PC-3 (cell line): ENCODE measurements around the gene PCBD1. TPM values are rescaled to one million over a fixed set of nuclear protein-coding genes. Genes with fewer than 3 reads are reported as not detected.

Experiments
- ATAC-seq: fragments of 200-7000 bp; cut with Tn5 transposase; 2 replicates; pipeline ENCODE4 v1.9.1; 2020; ENCODE audit warnings: mild to moderate bottlenecking, moderate library complexity
- BruUV-seq: library from RNA; stranded (reverse); fragments of 400-500 nt; replicated peaks from 2 replicates; lab custom pipeline; 2021; lab: Mats Ljungman, UMichigan
- CTCF ChIA-PET: fragments of 300-600 bp; sonication (Branson Sonifier 250); formaldehyde crosslinking; loops from one replicate; lab custom pipeline; 2022; ENCODE audit warnings: antibody characterized with exemption; lab: Charles Lee
- POLR2A ChIA-PET: fragments of 300-600 bp; sonication (Branson Sonifier 250); formaldehyde crosslinking; loops from one replicate; lab custom pipeline; 2022; ENCODE audit warnings: antibody characterized with exemption; ENCODE audit not compliant: unreplicated experiment; lab: Charles Lee
- DNase-seq: peaks from one replicate; pipeline ENCODE4 v3.0.0-alpha.2; 2015
- H2AFZ ChIP-seq: fragments of 300-600 bp; sonication (generic); 2 replicates; pipeline ENCODE4 v1.6.0; 2016; ENCODE audit warnings: antibody characterized with exemption, low read length
- H3F3A ChIP-seq: fragments of 300-600 bp; sonication (generic); one replicate; pipeline ENCODE4 v1.6.0; 2017; ENCODE audit warnings: antibody characterized with exemption, low read length, control low read depth, mild to moderate bottlenecking; ENCODE audit not compliant: unreplicated experiment
- H3K27ac ChIP-seq: fragments of 300-600 bp; sonication (generic); 2 replicates; pipeline ENCODE4 v1.5.1; 2016; ENCODE audit warnings: mild to moderate bottlenecking, low read length
- H3K27me3 ChIP-seq: fragments of 300-600 bp; sonication (generic); 2 replicates; pipeline ENCODE4 v1.6.1; 2016; ENCODE audit warnings: low read length, mixed read lengths
- H3K36me3 ChIP-seq: fragments of 300-600 bp; sonication (generic); 2 replicates; pipeline ENCODE4 v1.6.1; 2016; ENCODE audit warnings: low read depth, mixed run types, low read length, mixed read lengths
- H3K4me1 ChIP-seq: fragments of 300-600 bp; sonication (generic); 2 replicates; pipeline ENCODE4 v1.5.1; 2016; ENCODE audit warnings: low read length; ENCODE audit not compliant: insufficient read depth
- H3K4me2 ChIP-seq: fragments of 300-600 bp; sonication (generic); 2 replicates; pipeline ENCODE4 v1.6.0; 2016; ENCODE audit warnings: low read length
- H3K4me3 ChIP-seq: fragments of 300-600 bp; sonication (generic); 2 replicates; pipeline ENCODE4 v1.5.1; 2016; ENCODE audit warnings: mild to moderate bottlenecking, low read length, mixed read lengths
- H3K79me2 ChIP-seq: fragments of 300-600 bp; sonication (generic); 2 replicates; pipeline ENCODE4 v1.6.1; 2017; ENCODE audit warnings: low read length, mixed read lengths
- H3K9ac ChIP-seq: fragments of 300-600 bp; sonication (generic); 2 replicates; pipeline ENCODE4 v1.6.0; 2016; ENCODE audit warnings: mild to moderate bottlenecking, low read length
- H3K9me2 ChIP-seq: fragments of 300-600 bp; sonication (generic); replicated peaks from 2 replicates; pipeline ENCODE4 v1.6.1; 2016; ENCODE audit warnings: mixed run types, low read length, mixed read lengths
- H3K9me3 ChIP-seq: fragments of 300-600 bp; sonication (generic); 2 replicates; pipeline ENCODE4 v1.6.1; 2016; ENCODE audit warnings: low read length, mixed read lengths
- H4K20me1 ChIP-seq: fragments of 300-600 bp; sonication (generic); 2 replicates; pipeline ENCODE4 v1.6.1; 2016; ENCODE audit warnings: low read length, mixed read lengths
- EZH2 ChIP-seq: fragments of 300-600 bp; sonication (generic); IDR thresholded peaks from one replicate; pipeline ENCODE4 v1.6.1; 2017; ENCODE audit warnings: antibody characterized with exemption, mild to moderate bottlenecking, low read length; ENCODE audit not compliant: unreplicated experiment
- EZH2phosphoT487 ChIP-seq: fragments of 300-600 bp; sonication (generic); IDR thresholded peaks from 2 replicates; pipeline ENCODE4 v1.6.1; 2018; ENCODE audit warnings: mild to moderate bottlenecking, antibody characterized with exemption, low read length, borderline replicate concordance
- intact Hi-C: fragments of 100-400 bp; cut with micrococcal nuclease; formaldehyde crosslinking; loops from 2 replicates; pipeline ENCODE4 v1.9.0; 2023
- total RNA-seq: library from RNA; depleted of rRNA; stranded (reverse); fragments of >200 nt; gene quantifications from 2 replicates; pipeline ENCODE4 v1.2.3, GENCODE V29; 2014
- TF ChIP-seq, protein P1 (sequence below): fragments of 300-600 bp; sonication (generic); conservative IDR thresholded peaks from 2 replicates; pipeline ENCODE4 v1.5.1; 2017; ENCODE audit warnings: antibody characterized with exemption, low read depth, mild to moderate bottlenecking, low read length

PCBD1 gene
- total RNA-seq, 1 experiment from 2014 or later, result 283 TPM

DNA sequence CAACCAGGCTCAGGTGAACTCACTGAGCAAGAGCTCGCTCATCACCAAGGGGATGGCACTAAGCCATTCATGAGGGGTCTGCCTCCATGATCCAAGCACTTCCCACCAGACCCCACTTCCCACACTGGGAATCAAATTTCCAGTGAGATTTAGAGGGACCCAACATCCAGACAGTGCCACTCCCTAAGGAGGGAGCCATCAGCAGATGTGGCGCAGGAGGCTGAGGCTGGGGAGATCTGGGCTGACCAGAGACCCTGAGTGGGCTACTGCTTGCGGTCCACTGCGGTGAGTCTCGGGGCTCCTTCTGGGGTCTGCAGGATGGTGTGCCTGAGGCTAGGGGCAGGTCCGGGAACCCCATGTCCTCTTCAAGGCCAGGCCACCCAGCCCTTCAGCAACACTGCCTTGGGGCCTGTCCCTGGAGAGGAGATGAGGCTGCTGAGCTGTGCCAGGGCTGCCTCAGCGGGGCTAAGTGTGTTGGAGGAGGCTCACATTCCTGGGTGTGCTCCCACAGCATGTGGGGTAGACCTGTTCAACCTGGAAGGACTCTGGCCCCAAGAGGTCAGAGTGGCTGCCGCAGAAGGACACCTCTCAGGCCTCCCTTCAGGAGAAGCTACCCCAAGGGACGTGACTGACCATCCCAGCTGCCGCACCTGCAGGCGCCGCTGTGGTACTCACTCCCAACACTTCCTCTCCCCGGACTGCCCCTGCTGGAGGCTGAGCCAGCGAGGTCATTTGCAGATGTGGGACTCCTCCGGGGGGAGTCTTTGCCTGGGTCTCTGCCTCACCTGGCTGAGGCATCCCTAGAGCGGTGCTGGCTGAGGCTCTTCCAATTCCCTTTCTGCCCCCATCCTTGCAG is 22.3 kb upstream of the PCBD1 start:
- TF ChIP-seq EZH2phosphoT487 (no peak), EZH2 (no peak)
- TF ChIP-seq, protein P1, sequence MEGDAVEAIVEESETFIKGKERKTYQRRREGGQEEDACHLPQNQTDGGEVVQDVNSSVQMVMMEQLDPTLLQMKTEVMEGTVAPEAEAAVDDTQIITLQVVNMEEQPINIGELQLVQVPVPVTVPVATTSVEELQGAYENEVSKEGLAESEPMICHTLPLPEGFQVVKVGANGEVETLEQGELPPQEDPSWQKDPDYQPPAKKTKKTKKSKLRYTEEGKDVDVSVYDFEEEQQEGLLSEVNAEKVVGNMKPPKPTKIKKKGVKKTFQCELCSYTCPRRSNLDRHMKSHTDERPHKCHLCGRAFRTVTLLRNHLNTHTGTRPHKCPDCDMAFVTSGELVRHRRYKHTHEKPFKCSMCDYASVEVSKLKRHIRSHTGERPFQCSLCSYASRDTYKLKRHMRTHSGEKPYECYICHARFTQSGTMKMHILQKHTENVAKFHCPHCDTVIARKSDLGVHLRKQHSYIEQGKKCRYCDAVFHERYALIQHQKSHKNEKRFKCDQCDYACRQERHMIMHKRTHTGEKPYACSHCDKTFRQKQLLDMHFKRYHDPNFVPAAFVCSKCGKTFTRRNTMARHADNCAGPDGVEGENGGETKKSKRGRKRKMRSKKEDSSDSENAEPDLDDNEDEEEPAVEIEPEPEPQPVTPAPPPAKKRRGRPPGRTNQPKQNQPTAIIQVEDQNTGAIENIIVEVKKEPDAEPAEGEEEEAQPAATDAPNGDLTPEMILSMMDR, result no peak
- ATAC-seq, result no peak
- ChIA-PET POLR2A (no interaction called here), CTCF (no interaction called here)
- Histone ChIP-seq H4K20me1 (no peaks in the 10 kb centered on the region), H3K27me3 (peaks cover 17% of the 10 kb centered on the region), H3K9me3 (no peaks in the 10 kb centered on the region), H3K9ac (no peak overlapping the region), H3K27ac (no peak overlapping the region), H3K9me2 (no peaks in the 10 kb centered on the region), H3F3A (no peaks in the 10 kb centered on the region), H3K36me3 (no peaks in the 10 kb centered on the region), H3K4me2 (no peak overlapping the region), H3K79me2 (no peaks in the 10 kb centered on the region), H3K4me1 (no peaks in the 10 kb centered on the region), H3K4me3 (no peak overlapping the region), H2AFZ (no peak overlapping the region)
- intact Hi-C loops, result no loop called here
- BruUV-seq, result no TSS peak
- DNase-seq, result no peak

DNA sequence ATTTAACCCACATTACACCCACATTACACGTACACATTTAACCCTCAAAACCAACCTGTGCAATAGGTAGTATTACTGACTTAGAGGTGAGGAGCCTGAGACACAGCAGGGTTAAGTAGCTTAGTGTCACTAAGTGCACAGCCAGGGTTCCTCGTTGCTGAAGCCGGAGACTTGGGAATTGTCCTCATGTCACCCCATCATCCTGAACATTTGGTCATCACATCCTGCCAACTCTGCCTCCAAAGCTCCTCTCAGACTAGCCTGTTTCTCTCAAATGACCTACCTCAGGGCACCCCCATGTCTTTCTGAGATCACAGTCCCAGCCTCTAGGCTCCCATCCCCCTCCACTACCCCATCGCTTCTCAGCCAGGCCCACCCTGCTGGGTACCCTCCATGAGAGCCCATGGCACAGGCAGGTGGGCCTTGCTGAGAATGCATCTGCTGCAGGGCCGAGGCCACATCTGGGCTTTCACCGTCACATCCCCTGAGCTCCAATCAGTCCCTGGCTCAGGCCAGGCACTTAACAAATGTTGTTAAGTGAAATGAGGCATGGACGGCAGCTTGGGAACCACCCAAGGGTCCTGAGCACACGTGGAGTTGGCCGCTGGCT is 21.1 kb upstream of the PCBD1 start:
- intact Hi-C loops, result no loop called here
- ATAC-seq (no peak), DNase-seq (no peak)
- Histone ChIP-seq H3K9ac (no peak overlapping the region), H3F3A (no peaks in the 10 kb centered on the region), H3K9me2 (no peaks in the 10 kb centered on the region), H3K27me3 (peaks cover 12% of the 10 kb centered on the region), H3K4me1 (no peaks in the 10 kb centered on the region), H4K20me1 (no peaks in the 10 kb centered on the region), H3K27ac (no peak overlapping the region), H3K4me3 (no peak overlapping the region), H3K79me2 (no peaks in the 10 kb centered on the region), H3K4me2 (no peak overlapping the region), H3K9me3 (no peaks in the 10 kb centered on the region), H2AFZ (no peak overlapping the region), H3K36me3 (no peaks in the 10 kb centered on the region)
- BruUV-seq, result no TSS peak
- POLR2A ChIA-PET, result no interaction called here
- TF ChIP-seq, protein P1, result no peak
- TF ChIP-seq EZH2 (no peak), EZH2phosphoT487 (no peak)
- CTCF ChIA-PET, result no interaction called here
